ENCODE data around the gene GMDS. TPM values are rescaled to one million over a fixed set of nuclear protein-coding genes. Genes with fewer than 3 reads are reported as not detected.

Gene GMDS
- total RNA-seq, 4 donors from 2014 or later, result 8.7 to 23.1 (median 18.4) TPM

- no peak for DNase-seq (ENCODE audit: low spot score in 2 of 2)
- intact Hi-C loops (cut with DNase I; ENCODE audit: low total_unique reads), result no loop called here
- H3K4me3 ChIP-seq (ENCODE audit: low read depth, poor library complexity, severe bottlenecking), result no peak overlapping the region
- TF ChIP-seq POLR2A (IDR thresholded peaks at IDR 0.05) (no peak), CTCF (IDR thresholded peaks at IDR 0.05) (no peak)
- WGBS, 2 donors, result 78 to 85% methylated on average over 5 of the region's 5 CpGs
These were observed 52.4 kb downstream of the GMDS start for GRCh38 chr6:2192976-2193375.

GRCh38 chr6:2191390-2191740 lies 54.0 kb downstream of the GMDS start:
- H3K4me3 ChIP-seq (ENCODE audit: low read depth, poor library complexity, severe bottlenecking), result no peak overlapping the region
- no peak for TF ChIP-seq CTCF (IDR thresholded peaks at IDR 0.05)
- TF ChIP-seq POLR2A (IDR thresholded peaks at IDR 0.05), result no peak
- 98 to 100% methylated on average over 6 to 9 of the region's 9 CpGs for WGBS, 2 donors
- intact Hi-C loops (cut with DNase I; ENCODE audit: low total_unique reads), result no loop called here
- no peak for DNase-seq (ENCODE audit: low spot score in 2 of 2)

GRCh38 chr6:2190661-2191389 lies 54.6 kb downstream of the GMDS start:
- no peak for DNase-seq (ENCODE audit: low spot score in 2 of 2)
- 96 to 99% methylated on average over 4 to 11 of the region's 24 CpGs for WGBS, 2 donors
- no peak overlapping the region for H3K4me3 ChIP-seq (ENCODE audit: low read depth, poor library complexity, severe bottlenecking)
- intact Hi-C loops (cut with DNase I; ENCODE audit: low total_unique reads), result no loop called here
- no peak for TF ChIP-seq POLR2A (IDR thresholded peaks at IDR 0.05)
- TF ChIP-seq CTCF (IDR thresholded peaks at IDR 0.05), result no peak

- intact Hi-C loops (cut with DNase I; ENCODE audit: low total_unique reads), result no loop called here
- H3K4me3 ChIP-seq (ENCODE audit: low read depth, poor library complexity, severe bottlenecking), result no peak overlapping the region
- 75 to 81% methylated on average over 3 of the region's 3 CpGs for WGBS, 2 donors
- TF ChIP-seq POLR2A (IDR thresholded peaks at IDR 0.05) (no peak), CTCF (IDR thresholded peaks at IDR 0.05) (no peak)
- DNase-seq (ENCODE audit: low spot score in 2 of 2), result no peak
These were observed 56.5 kb downstream of the GMDS start for GRCh38 chr6:2188856-2189384.

- TF ChIP-seq CTCF (IDR thresholded peaks at IDR 0.05), result no peak
- TF ChIP-seq POLR2A (IDR thresholded peaks at IDR 0.05), result no peak
- no peak for DNase-seq (ENCODE audit: low spot score in 2 of 2)
- intact Hi-C loops (cut with DNase I; ENCODE audit: low total_unique reads), result no loop called here
- WGBS, 2 donors, result 96 to 98% methylated on average over 5 of the region's 5 CpGs
- H3K4me3 ChIP-seq (ENCODE audit: low read depth, poor library complexity, severe bottlenecking), result no peak overlapping the region
These were observed 57.0 kb downstream of the GMDS start for GRCh38 chr6:2188397-2188796.

GRCh38 chr6:2187826-2188225 lies 57.6 kb downstream of the GMDS start:
- DNase-seq (ENCODE audit: low spot score in 2 of 2), result no peak
- intact Hi-C loops (cut with DNase I; ENCODE audit: low total_unique reads), result no loop called here
- TF ChIP-seq POLR2A (IDR thresholded peaks at IDR 0.05) (no peak), CTCF (IDR thresholded peaks at IDR 0.05) (no peak)
- 77 to 80% methylated on average over 3 of the region's 3 CpGs for WGBS, 2 donors
- H3K4me3 ChIP-seq (ENCODE audit: low read depth, poor library complexity, severe bottlenecking), result no peak overlapping the region
